Loucy (cell line): ENCODE measurements around the gene GSG1.

Experiments used
- CTCF ChIP-seq: fragments of 200-600 bp; sonication (generic); conservative IDR thresholded peaks from 2 replicates; pipeline ENCODE4 v1.5.1; 2014; ENCODE audit warnings: mild to moderate bottlenecking, antibody characterized with exemption, low read length
- EZH2phosphoT487 ChIP-seq: fragments of 200-600 bp; IDR thresholded peaks from 2 replicates; pipeline ENCODE4 v1.6.1; 2018; ENCODE audit warnings: antibody characterized with exemption, mild to moderate bottlenecking, moderate library complexity, borderline replicate concordance

- TF ChIP-seq CTCF (no peak), EZH2phosphoT487 (no peak)
Measured at GRCh38 chr12:13102461-13103195, 839 bp downstream of the GSG1 start.
